Measurements from ENCODE around the gene KCNJ16.

GRCh38 chr17:70047619-70048419 lies 27.2 kb upstream of the KCNJ16 start:
- TF ChIP-seq CTCF (IDR thresholded peaks at IDR 0.05; ENCODE audit: low read depth, low read length, poor library complexity, severe bottlenecking), result no peak
- no peak for TF ChIP-seq EZH2phosphoT487 (IDR thresholded peaks at IDR 0.05; ENCODE audit: borderline replicate concordance, low read length)
